Hepatocyte (in vitro differentiated cells): Measurements from ENCODE around the gene PTTG1IP2. TPM values are rescaled to one million over a fixed set of nuclear protein-coding genes. Genes with fewer than 3 reads are reported as not detected.

Source experiments
- DNase-seq: peaks from one replicate; pipeline ENCODE4 v3.0.0-alpha.2; 2016; ENCODE audit warnings: low spot score
- H2AFZ ChIP-seq: fragments of 200-600 bp; sonication (generic); 2 replicates; pipeline ENCODE4 v1.6.0; 2016; ENCODE audit warnings: antibody characterized with exemption, mild to moderate bottlenecking
- H3K27ac ChIP-seq: fragments of 200-600 bp; sonication (generic); 2 replicates; pipeline ENCODE4 v1.5.1; 2016; ENCODE audit warnings: mild to moderate bottlenecking
- H3K27me3 ChIP-seq: fragments of 200-600 bp; sonication (generic); 2 replicates; pipeline ENCODE4 v1.6.1; 2016
- H3K36me3 ChIP-seq: fragments of 200-600 bp; sonication (generic); replicated peaks from 2 replicates; pipeline ENCODE4 v1.5.1; 2016; ENCODE audit warnings: low read depth; ENCODE audit not compliant: insufficient read depth
- H3K4me1 ChIP-seq: fragments of 200-600 bp; sonication (generic); 2 replicates; pipeline ENCODE4 v1.5.1; 2016; ENCODE audit warnings: mild to moderate bottlenecking, moderate library complexity; ENCODE audit not compliant: insufficient read depth
- H3K4me2 ChIP-seq: fragments of 200-600 bp; sonication (generic); 2 replicates; pipeline ENCODE4 v1.6.0; 2016
- H3K4me3 ChIP-seq: fragments of 200-600 bp; sonication (generic); 2 replicates; pipeline ENCODE4 v1.5.1; 2016; ENCODE audit warnings: mild to moderate bottlenecking
- H3K79me2 ChIP-seq: fragments of 200-600 bp; sonication (generic); 2 replicates; pipeline ENCODE4 v1.6.0; 2017; ENCODE audit warnings: mild to moderate bottlenecking
- H3K9me2 ChIP-seq: fragments of 200-600 bp; sonication (generic); replicated peaks from 2 replicates; pipeline ENCODE4 v1.6.0; 2017; ENCODE audit warnings: mild to moderate bottlenecking; ENCODE audit not compliant: insufficient read depth
- H3K9me3 ChIP-seq: fragments of 200-600 bp; sonication (generic); 2 replicates; pipeline ENCODE4 v1.5.1; 2016; ENCODE audit warnings: low read depth, mild to moderate bottlenecking
- H4K20me1 ChIP-seq: fragments of 200-600 bp; sonication (generic); 2 replicates; pipeline ENCODE4 v1.6.0; 2016; ENCODE audit warnings: mild to moderate bottlenecking; ENCODE audit not compliant: insufficient read depth, poor library complexity, severe bottlenecking
- EZH2 ChIP-seq: fragments of 200-600 bp; sonication (generic); IDR thresholded peaks from 2 replicates; pipeline ENCODE4 v1.6.1; 2016; ENCODE audit warnings: antibody characterized with exemption, mild to moderate bottlenecking, borderline replicate concordance
- EZH2phosphoT487 ChIP-seq: fragments of 200-600 bp; sonication (generic); IDR thresholded peaks from one replicate; pipeline ENCODE4 v1.6.1; 2018; ENCODE audit warnings: antibody characterized with exemption, mild to moderate bottlenecking, low read depth, moderate library complexity; ENCODE audit not compliant: unreplicated experiment, severe bottlenecking
- whole genome bisulfite sequencing: methylation state at CpG from one replicate; pipeline ENCODE4 v1.1.6; 2016; ENCODE audit warnings: low lambda C conversion rate; ENCODE audit errors: missing lambda C conversion rate; 5-methylcytosine and 5-hydroxymethylcytosine counted together
- polyA plus RNA-seq: library from polyadenylated mRNA; unstranded; fragments of >200 nt; fragmentation: Nextera tagmentation; extraction: Ambion mirVana; gene quantifications from 2 replicates; pipeline ENCODE4 v1.2.1, GENCODE V29; 2016
- total RNA-seq: library from RNA; depleted of rRNA; stranded (reverse); fragments of >200 nt; gene quantifications from 2 replicates; pipeline ENCODE4 v1.2.3, GENCODE V29; 2014
- TF ChIP-seq, protein P1 (sequence below): fragments of 200-600 bp; sonication (generic); IDR thresholded peaks from 2 replicates; pipeline ENCODE4 v1.5.1; 2016; ENCODE audit warnings: antibody characterized with exemption, mild to moderate bottlenecking; ENCODE audit not compliant: poor library complexity

PTTG1IP2 gene
- total and polyA plus RNA-seq, 2 experiments from 2014 or later, result 0.63 TPM; not detected in 1

- H4K20me1 ChIP-seq, result no peaks in the 10 kb centered on the region
- TF ChIP-seq EZH2 (no peak), EZH2phosphoT487 (no peak)
- TF ChIP-seq, protein P1, sequence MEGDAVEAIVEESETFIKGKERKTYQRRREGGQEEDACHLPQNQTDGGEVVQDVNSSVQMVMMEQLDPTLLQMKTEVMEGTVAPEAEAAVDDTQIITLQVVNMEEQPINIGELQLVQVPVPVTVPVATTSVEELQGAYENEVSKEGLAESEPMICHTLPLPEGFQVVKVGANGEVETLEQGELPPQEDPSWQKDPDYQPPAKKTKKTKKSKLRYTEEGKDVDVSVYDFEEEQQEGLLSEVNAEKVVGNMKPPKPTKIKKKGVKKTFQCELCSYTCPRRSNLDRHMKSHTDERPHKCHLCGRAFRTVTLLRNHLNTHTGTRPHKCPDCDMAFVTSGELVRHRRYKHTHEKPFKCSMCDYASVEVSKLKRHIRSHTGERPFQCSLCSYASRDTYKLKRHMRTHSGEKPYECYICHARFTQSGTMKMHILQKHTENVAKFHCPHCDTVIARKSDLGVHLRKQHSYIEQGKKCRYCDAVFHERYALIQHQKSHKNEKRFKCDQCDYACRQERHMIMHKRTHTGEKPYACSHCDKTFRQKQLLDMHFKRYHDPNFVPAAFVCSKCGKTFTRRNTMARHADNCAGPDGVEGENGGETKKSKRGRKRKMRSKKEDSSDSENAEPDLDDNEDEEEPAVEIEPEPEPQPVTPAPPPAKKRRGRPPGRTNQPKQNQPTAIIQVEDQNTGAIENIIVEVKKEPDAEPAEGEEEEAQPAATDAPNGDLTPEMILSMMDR, result no peak
- H3K36me3 ChIP-seq, result no peaks in the 10 kb centered on the region
- WGBS, result 80% methylated on average over 2 of the region's 2 CpGs
- no peak for DNase-seq
- H3K79me2 ChIP-seq, result no peaks in the 10 kb centered on the region
- H2AFZ ChIP-seq, result no peak overlapping the region
- no peak overlapping the region for H3K27ac ChIP-seq
- H3K4me3 ChIP-seq, result no peak overlapping the region
- H3K4me2 ChIP-seq, result no peak overlapping the region
- H3K9me2 ChIP-seq, result no peaks in the 10 kb centered on the region
- H3K27me3 ChIP-seq, result no peaks in the 10 kb centered on the region
- H3K4me1 ChIP-seq, result peaks cover 7% of the 10 kb centered on the region
- no peaks in the 10 kb centered on the region for H3K9me3 ChIP-seq
Observed at GRCh38 chr7:90516257-90516656, 46.8 kb downstream of the PTTG1IP2 start.

- WGBS, result 47% methylated on average over 1 of the region's 1 CpG
- Histone ChIP-seq H3K4me2 (no peak overlapping the region), H3K4me1 (no peaks in the 10 kb centered on the region), H2AFZ (no peak overlapping the region), H3K9me3 (no peaks in the 10 kb centered on the region), H3K79me2 (no peaks in the 10 kb centered on the region), H4K20me1 (no peaks in the 10 kb centered on the region), H3K27ac (no peak overlapping the region), H3K27me3 (no peaks in the 10 kb centered on the region), H3K36me3 (no peaks in the 10 kb centered on the region), H3K9me2 (no peaks in the 10 kb centered on the region), H3K4me3 (no peak overlapping the region)
- TF ChIP-seq, protein P1, result no peak
- no peak for TF ChIP-seq EZH2phosphoT487
- no peak for TF ChIP-seq EZH2
- no peak for DNase-seq
Observed at GRCh38 chr7:90518630-90519029, 49.2 kb downstream of the PTTG1IP2 start.

GRCh38 chr7:90520484-90520883 lies 51.0 kb downstream of the PTTG1IP2 start:
- Histone ChIP-seq H3K27ac (no peak overlapping the region), H2AFZ (no peak overlapping the region), H3K4me3 (no peak overlapping the region), H3K27me3 (no peaks in the 10 kb centered on the region), H3K36me3 (no peaks in the 10 kb centered on the region), H3K79me2 (no peaks in the 10 kb centered on the region), H3K4me2 (no peak overlapping the region), H3K4me1 (no peaks in the 10 kb centered on the region), H4K20me1 (no peaks in the 10 kb centered on the region), H3K9me3 (no peaks in the 10 kb centered on the region), H3K9me2 (no peaks in the 10 kb centered on the region)
- TF ChIP-seq, protein P1, result peak; percentile 38
- no peak for TF ChIP-seq EZH2phosphoT487
- 31% methylated on average over 5 of the region's 5 CpGs for WGBS
- DNase-seq, result peak; percentile 10

DNA sequence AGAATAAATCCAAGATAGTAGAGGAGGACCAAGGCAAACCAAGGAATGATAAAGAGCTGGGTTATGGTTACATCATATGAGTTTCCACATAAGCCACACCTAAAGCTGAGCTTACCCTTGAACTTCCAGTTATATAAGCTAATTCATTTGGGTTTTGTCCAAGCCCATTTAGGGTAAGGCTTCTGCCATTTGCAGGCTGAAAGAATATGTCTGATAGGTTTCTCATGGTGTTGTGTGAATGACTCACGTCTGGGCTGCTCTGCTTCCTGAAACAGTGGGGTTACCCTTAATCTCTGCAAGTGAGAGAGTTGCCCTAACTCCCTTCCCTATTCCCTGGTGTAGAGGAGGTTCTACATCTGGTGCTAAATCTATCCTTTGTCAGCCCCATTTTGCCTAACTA lies 60.8 kb downstream of the PTTG1IP2 start:
- no peak overlapping the region for H3K4me2 ChIP-seq
- no peaks in the 10 kb centered on the region for H3K27me3 ChIP-seq
- DNase-seq, result no peak
- H3K27ac ChIP-seq, result no peak overlapping the region
- H3K9me3 ChIP-seq, result no peaks in the 10 kb centered on the region
- no peak overlapping the region for H2AFZ ChIP-seq
- TF ChIP-seq EZH2phosphoT487 (no peak), EZH2 (no peak)
- TF ChIP-seq, protein P1, result no peak
- H3K9me2 ChIP-seq, result no peaks in the 10 kb centered on the region
- no peaks in the 10 kb centered on the region for H3K79me2 ChIP-seq
- H4K20me1 ChIP-seq, result no peaks in the 10 kb centered on the region
- 70% methylated on average over 1 of the region's 1 CpG for WGBS
- H3K4me3 ChIP-seq, result no peak overlapping the region
- no peaks in the 10 kb centered on the region for H3K36me3 ChIP-seq
- no peaks in the 10 kb centered on the region for H3K4me1 ChIP-seq
